Trophoblast cell (in vitro differentiated cells and primary cell): ENCODE results near the gene TCP11L2.
"Not testable (repeated sequence)": the region's sequence is repeated elsewhere in the genome, so short reads cannot be mapped to it uniquely, and the experiment has no call there.

Source experiments
- DNase-seq, 2 donors: peaks; one replicate each; pipeline ENCODE4 v3.0.0-alpha.2; 2016
- H2AFZ ChIP-seq: 2 replicates; pipeline ENCODE4 v1.6.1; 2013; ENCODE audit warnings: low read length, moderate library complexity, mild to moderate bottlenecking; ENCODE audit not compliant: insufficient read depth, poor library complexity
- H2AK5ac ChIP-seq: 2 replicates; pipeline ENCODE4 v1.6.1; 2013; ENCODE audit warnings: mild to moderate bottlenecking, low read length
- H2BK120ac ChIP-seq: 2 replicates; pipeline ENCODE4 v1.6.1; 2013; ENCODE audit warnings: low read length, mild to moderate bottlenecking, moderate library complexity; ENCODE audit not compliant: insufficient read depth, poor library complexity
- H2BK12ac ChIP-seq: 2 replicates; pipeline ENCODE4 v1.6.1; 2013; ENCODE audit warnings: mild to moderate bottlenecking, low read length, moderate library complexity
- H2BK5ac ChIP-seq: 2 replicates; pipeline ENCODE4 v1.6.1; 2013; ENCODE audit warnings: low read length, low read depth, moderate library complexity, mild to moderate bottlenecking; ENCODE audit not compliant: poor library complexity
- H3K14ac ChIP-seq: 2 replicates; pipeline ENCODE4 v1.6.1; 2013; ENCODE audit warnings: mild to moderate bottlenecking, low read length
- H3K18ac ChIP-seq: 2 replicates; pipeline ENCODE4 v1.6.1; 2013; ENCODE audit warnings: mild to moderate bottlenecking, low read length
- H3K23ac ChIP-seq: 2 replicates; pipeline ENCODE4 v1.6.1; 2013; ENCODE audit warnings: low read length
- H3K27ac ChIP-seq: 2 replicates; pipeline ENCODE4 v1.5.1; 2013; ENCODE audit warnings: low read depth, mild to moderate bottlenecking, inconsistent platforms, low read length, moderate library complexity
- H3K27me3 ChIP-seq: 2 replicates; pipeline ENCODE4 v1.6.1; 2013; ENCODE audit warnings: inconsistent platforms, mild to moderate bottlenecking, low read length, moderate library complexity; ENCODE audit not compliant: insufficient read depth
- H3K36me3 ChIP-seq, 2 experiments: 1 replicate in 1 of 2; 2 replicates in 1 of 2; pipeline ENCODE4 v1.6.1; 2013; ENCODE audit warnings: low read length in 2 of 2, mild to moderate bottlenecking in 2 of 2, moderate library complexity in 1 of 2; ENCODE audit not compliant: insufficient read depth in 2 of 2, control insufficient read depth in 1 of 2
- H3K4ac ChIP-seq: 2 replicates; pipeline ENCODE4 v1.6.1; 2013; ENCODE audit warnings: low read depth, mild to moderate bottlenecking, low read length, moderate library complexity
- H3K4me1 ChIP-seq, 2 experiments: 1 replicate in 1 of 2; 2 replicates in 1 of 2; pipeline ENCODE4 v1.6.1; 2013; ENCODE audit warnings: low read length in 2 of 2, mild to moderate bottlenecking in 2 of 2, moderate library complexity in 1 of 2; ENCODE audit not compliant: insufficient read depth in 2 of 2, control insufficient read depth in 1 of 2
- H3K4me2 ChIP-seq: 2 replicates; pipeline ENCODE4 v1.6.1; 2013; ENCODE audit warnings: inconsistent platforms, mild to moderate bottlenecking, low read length, moderate library complexity
- H3K4me3 ChIP-seq: 2 replicates; pipeline ENCODE4 v1.5.1; 2013; ENCODE audit warnings: mild to moderate bottlenecking, low read depth, low read length, inconsistent platforms
- H3K79me1 ChIP-seq: one replicate; pipeline ENCODE4 v1.6.1; 2013; ENCODE audit warnings: low read length
- H3K79me2 ChIP-seq: 2 replicates; pipeline ENCODE4 v1.6.1; 2013; ENCODE audit warnings: low read length, mild to moderate bottlenecking; ENCODE audit not compliant: control insufficient read depth, insufficient read depth, poor library complexity
- H3K9ac ChIP-seq: 2 replicates; pipeline ENCODE4 v1.6.1; 2013; ENCODE audit warnings: mild to moderate bottlenecking, low read length
- H3K9me3 ChIP-seq: 2 replicates; pipeline ENCODE4 v1.6.1; 2013; ENCODE audit warnings: low read depth, mild to moderate bottlenecking, control low read depth, inconsistent platforms, low read length; ENCODE audit not compliant: insufficient read depth
- H4K12ac ChIP-seq: 2 replicates; pipeline ENCODE4 v1.6.1; 2013; ENCODE audit warnings: low read depth, mild to moderate bottlenecking, low read length, moderate library complexity
- H4K8ac ChIP-seq: 2 replicates; pipeline ENCODE4 v1.6.1; 2013; ENCODE audit warnings: low read depth, mild to moderate bottlenecking, low read length, moderate library complexity
- H4K91ac ChIP-seq: one replicate; pipeline ENCODE4 v1.6.1; 2013; ENCODE audit warnings: low read depth, mild to moderate bottlenecking, low read length, moderate library complexity
- WGBS: extraction: QIAGEN DNeasy Blood & Tissue Kit; methylation state at CpG from one replicate; pipeline ENCODE4 v1.1.7; 2013; ENCODE audit warnings: missing lambda C conversion rate; ENCODE audit not compliant: insufficient read length, insufficient coverage; ENCODE audit errors: extremely low coverage; 5-methylcytosine and 5-hydroxymethylcytosine counted together

The TCP11L2 gene

GRCh38 chr12:106284358-106285105 is 18.0 kb upstream of the TCP11L2 start:
- peak in 1 of 2 donors; percentile 12 for DNase-seq
- Histone ChIP-seq H2BK120ac (no peak overlapping the region), H3K4me2 (no peak overlapping the region), H3K4ac (no peak overlapping the region), H4K12ac (no peak overlapping the region), H2AFZ (no peak overlapping the region), H3K18ac (no peak overlapping the region), H2AK5ac (no peak overlapping the region), H3K27ac (no peak overlapping the region), H3K9me3 (no peaks in the 10 kb centered on the region), H3K79me2 (no peaks in the 10 kb centered on the region), H4K8ac (no peak overlapping the region), H2BK5ac (no peak overlapping the region), H3K4me3 (no peak overlapping the region), H3K79me1 (no peaks in the 10 kb centered on the region), H2BK12ac (no peak overlapping the region), H3K4me1 (no peaks in the 10 kb centered on the region), H3K14ac (no peak overlapping the region), H3K27me3 (no peaks in the 10 kb centered on the region), H3K36me3 (no peaks in the 10 kb centered on the region), H3K23ac (no peak overlapping the region), H4K91ac (no peak overlapping the region), H3K9ac (no peak overlapping the region)
- WGBS, result no CpG with 5 or more reads among the region's 10 CpGs

GRCh38 chr12:106285982-106286381 is 16.6 kb upstream of the TCP11L2 start:
- Histone ChIP-seq H3K27me3 (no peaks in the 10 kb centered on the region), H4K8ac (no peak overlapping the region), H2AFZ (no peak overlapping the region), H2AK5ac (no peak overlapping the region), H4K91ac (no peak overlapping the region), H3K4me3 (no peak overlapping the region), H2BK5ac (no peak overlapping the region), H4K12ac (no peak overlapping the region), H3K4me2 (no peak overlapping the region), H3K23ac (no peak overlapping the region), H3K79me1 (no peaks in the 10 kb centered on the region), H3K4me1 (no peaks in the 10 kb centered on the region), H3K79me2 (no peaks in the 10 kb centered on the region), H3K9ac (peak overlapping the region; percentile 15), H2BK12ac (no peak overlapping the region), H3K14ac (no peak overlapping the region), H3K9me3 (no peaks in the 10 kb centered on the region), H3K27ac (no peak overlapping the region), H3K4ac (no peak overlapping the region), H2BK120ac (no peak overlapping the region), H3K18ac (no peak overlapping the region), H3K36me3 (no peaks in the 10 kb centered on the region)
- WGBS, result no CpG with 5 or more reads among the region's 4 CpGs
- no peak for DNase-seq

GRCh38 chr12:106286576-106287162 is 15.9 kb upstream of the TCP11L2 start:
- not testable (repeated sequence) for H3K27ac ChIP-seq, H3K79me1 ChIP-seq, H3K4me3 ChIP-seq, H3K36me3 ChIP-seq, H2BK5ac ChIP-seq, H3K23ac ChIP-seq, H3K9me3 ChIP-seq, H3K9ac ChIP-seq, DNase-seq, H3K4ac ChIP-seq, H4K91ac ChIP-seq, H2AK5ac ChIP-seq, H3K14ac ChIP-seq, H2BK12ac ChIP-seq, H4K12ac ChIP-seq, H3K4me2 ChIP-seq, H3K27me3 ChIP-seq, H3K18ac ChIP-seq, H2BK120ac ChIP-seq, H3K79me2 ChIP-seq, H3K4me1 ChIP-seq, H2AFZ ChIP-seq, H4K8ac ChIP-seq
- no CpG with 5 or more reads among the region's 14 CpGs for WGBS

GRCh38 chr12:106287364-106287763 is 15.2 kb upstream of the TCP11L2 start:
- H3K79me2 ChIP-seq, result no peaks in the 10 kb centered on the region
- no peak overlapping the region for H3K4ac ChIP-seq
- no peaks in the 10 kb centered on the region for H3K4me1 ChIP-seq
- whole genome bisulfite sequencing, result no CpG with 5 or more reads among the region's 1 CpG
- H3K4me2 ChIP-seq, result no peak overlapping the region
- H2BK120ac ChIP-seq, result no peak overlapping the region
- no peak overlapping the region for H3K4me3 ChIP-seq
- no peak overlapping the region for H4K8ac ChIP-seq
- no peak overlapping the region for H2AFZ ChIP-seq
- H3K18ac ChIP-seq, result no peak overlapping the region
- H3K9me3 ChIP-seq, result no peaks in the 10 kb centered on the region
- no peak overlapping the region for H2BK12ac ChIP-seq
- no peak overlapping the region for H3K23ac ChIP-seq
- no peak overlapping the region for H4K91ac ChIP-seq
- H2BK5ac ChIP-seq, result no peak overlapping the region
- no peaks in the 10 kb centered on the region for H3K27me3 ChIP-seq
- no peaks in the 10 kb centered on the region for H3K79me1 ChIP-seq
- DNase-seq, result no peak
- H3K36me3 ChIP-seq, result no peaks in the 10 kb centered on the region
- no peak overlapping the region for H2AK5ac ChIP-seq
- no peak overlapping the region for H3K14ac ChIP-seq
- no peak overlapping the region for H3K27ac ChIP-seq
- no peak overlapping the region for H3K9ac ChIP-seq
- H4K12ac ChIP-seq, result no peak overlapping the region
